NCI-H2171 (cell line): Measurements from ENCODE around the gene CEP83.
"Not testable (repeated sequence)": the region's sequence is repeated elsewhere in the genome, so short reads cannot be mapped to it uniquely, and the experiment has no call there.

Source experiments
- DNase-seq: peaks from one replicate; lab custom pipeline; 2025; lab: John Stamatoyannopoulos, UW

The CEP83 gene

DNA sequence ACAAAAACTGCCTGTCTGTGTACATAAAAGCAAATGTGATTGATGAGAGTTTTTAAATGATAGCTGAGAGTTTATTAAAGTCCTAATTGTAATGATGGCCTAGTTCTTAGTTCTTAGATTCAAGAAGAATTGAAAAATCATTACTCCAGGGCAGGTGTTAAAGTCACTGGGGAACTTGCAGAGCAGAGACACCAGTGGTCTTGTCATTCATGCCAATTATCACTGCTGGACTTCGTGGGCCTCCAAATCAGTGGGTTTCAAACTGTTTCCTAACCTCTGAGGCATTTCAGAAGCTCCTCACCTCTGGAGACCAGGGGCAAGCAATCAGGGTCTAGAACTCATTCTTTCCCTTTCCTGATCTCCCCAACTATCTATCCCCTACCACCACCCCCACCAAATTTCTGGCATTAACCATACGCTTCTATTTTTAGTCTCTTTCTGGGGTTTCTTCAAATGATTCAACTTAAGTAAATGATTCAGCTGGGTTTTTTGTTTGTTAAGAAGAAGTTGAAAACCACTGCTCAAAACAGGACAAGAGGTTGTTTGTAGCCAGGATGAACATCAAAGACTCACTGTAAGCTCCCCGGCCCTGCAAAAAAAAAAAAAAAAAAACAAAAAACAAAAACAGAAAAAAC lies 80.1 kb downstream of the CEP83 start:
- no peak for DNase-seq

DNA sequence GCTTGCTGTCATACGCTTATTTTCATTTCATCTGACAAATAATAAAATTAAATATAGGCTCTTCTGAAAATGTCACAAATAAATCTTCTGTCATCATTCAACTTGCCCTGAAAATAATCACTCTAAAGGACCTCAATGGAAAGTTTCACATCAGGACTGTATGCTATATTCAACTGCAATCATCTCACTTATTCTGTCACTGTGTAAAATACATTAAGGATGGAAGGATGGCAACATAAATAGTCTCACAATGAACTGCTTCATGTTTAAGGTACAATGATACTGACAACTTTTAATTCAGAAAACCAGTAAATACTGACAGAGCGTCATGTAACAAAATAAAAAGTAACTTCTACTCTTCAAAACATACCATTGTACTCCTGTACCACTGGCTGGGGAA lies 82.1 kb downstream of the CEP83 start:
- no peak for DNase-seq

DNA sequence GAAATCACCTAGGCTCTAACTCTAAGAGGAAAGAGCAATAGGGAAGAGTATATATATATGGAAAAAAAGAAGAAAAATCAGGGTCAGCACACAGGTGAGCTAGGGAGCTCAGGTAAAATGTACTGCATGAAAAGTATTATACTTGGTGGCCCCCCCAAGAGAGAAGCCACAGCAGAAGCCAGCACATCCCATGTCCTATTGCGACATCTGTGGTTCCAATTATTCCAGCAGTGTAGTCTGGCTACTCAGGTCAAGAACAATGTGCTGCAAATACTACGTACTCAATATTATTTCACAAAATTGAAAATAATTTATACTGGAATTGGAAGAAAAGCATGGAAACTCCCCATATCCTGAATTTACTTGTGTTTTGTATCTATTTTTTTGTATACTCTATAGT lies 85.5 kb downstream of the CEP83 start:
- DNase-seq, result no peak

DNA sequence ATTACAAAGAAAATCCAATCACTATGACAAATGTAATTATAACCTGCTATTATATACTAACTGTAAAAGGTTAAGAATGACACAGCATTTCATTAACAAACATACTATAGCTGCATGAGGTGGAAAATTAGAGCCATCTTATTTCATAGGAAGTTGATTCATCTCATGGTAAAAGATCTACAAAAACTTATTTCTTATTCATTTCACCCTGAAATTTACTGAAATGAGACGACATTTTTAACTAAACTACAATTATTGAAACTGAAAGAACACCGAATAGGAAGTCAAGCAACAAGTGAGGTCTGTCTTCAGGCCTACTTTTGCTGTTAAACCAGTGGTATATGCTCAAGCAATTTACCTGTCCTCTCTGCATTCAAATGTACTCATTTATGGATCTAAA lies 87.2 kb downstream of the CEP83 start:
- DNase-seq, result no peak

DNA sequence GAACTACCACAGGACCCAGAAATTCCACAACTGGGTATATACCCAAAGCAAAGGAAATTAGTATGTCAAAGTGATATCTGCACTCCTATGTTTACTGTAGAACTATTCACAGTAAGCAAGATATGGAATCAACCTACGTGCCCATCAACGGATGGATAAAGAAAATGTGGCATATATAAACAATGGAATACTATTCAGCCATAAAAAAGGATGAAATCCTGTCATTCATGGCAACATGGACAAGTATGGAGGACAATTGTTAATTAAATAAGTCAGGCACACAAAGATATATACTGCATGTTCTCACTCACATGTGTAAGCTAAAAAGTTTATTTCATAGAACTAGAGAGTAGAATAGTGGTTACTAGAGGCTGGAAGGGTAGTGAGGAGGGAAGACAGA lies 97.0 kb downstream of the CEP83 start:
- no peak for DNase-seq

DNA sequence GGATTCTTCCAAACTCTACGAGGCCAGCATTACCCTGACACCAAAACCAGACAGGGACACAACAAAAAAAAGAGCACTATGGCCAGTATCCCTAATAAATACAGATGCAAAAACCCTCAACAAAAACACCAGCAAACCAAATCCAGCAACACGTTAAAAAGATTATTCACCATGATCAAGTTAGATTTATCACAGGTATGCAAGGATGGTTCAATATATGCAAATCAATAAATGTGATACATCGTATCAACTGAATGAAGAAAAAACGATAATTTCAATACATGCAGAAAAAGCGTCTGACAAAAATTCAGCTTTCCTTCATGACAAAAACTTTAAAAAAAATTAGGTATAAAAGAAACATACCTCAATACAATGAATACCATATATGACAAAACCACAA lies 99.9 kb downstream of the CEP83 start:
- no peak for DNase-seq

DNA sequence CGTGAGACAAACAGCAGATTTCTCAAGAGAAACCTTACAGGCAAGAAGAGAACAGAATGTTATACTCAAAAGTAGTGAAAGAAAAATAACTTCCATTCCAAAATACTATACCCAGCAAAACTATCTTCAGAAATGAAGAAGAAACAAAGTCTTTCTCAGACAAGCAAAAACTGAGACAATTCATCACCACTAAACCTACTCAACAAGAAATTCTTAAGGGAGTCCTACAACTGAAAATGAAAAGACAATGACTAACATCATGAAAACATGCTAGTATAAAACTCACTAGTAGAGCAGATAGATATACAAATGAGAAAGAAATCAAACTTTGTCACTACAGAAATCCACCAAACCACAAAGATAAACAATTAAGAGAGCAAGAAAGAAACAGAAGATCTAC lies 106.5 kb downstream of the CEP83 start:
- no peak for DNase-seq

DNA sequence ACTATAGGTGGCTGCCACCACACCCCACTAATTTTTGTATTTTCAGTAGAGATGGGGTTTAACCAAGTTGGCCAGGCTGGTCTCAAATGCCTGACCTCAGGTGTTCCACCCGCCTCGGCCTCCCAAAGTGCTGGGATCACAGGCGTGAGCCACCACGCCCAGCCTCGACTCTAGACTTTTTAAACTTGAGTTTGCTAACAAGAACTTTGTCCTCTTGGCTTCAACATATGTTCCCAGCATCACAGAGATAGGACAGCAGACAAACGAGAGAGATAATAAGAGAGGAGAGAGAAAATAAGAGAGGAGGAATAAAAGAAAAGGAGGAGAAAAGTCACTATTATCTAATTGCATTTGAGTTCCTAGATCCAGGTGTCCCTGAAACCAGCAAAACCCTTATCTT lies 119.1 kb downstream of the CEP83 start:
- DNase-seq, result no peak

DNA sequence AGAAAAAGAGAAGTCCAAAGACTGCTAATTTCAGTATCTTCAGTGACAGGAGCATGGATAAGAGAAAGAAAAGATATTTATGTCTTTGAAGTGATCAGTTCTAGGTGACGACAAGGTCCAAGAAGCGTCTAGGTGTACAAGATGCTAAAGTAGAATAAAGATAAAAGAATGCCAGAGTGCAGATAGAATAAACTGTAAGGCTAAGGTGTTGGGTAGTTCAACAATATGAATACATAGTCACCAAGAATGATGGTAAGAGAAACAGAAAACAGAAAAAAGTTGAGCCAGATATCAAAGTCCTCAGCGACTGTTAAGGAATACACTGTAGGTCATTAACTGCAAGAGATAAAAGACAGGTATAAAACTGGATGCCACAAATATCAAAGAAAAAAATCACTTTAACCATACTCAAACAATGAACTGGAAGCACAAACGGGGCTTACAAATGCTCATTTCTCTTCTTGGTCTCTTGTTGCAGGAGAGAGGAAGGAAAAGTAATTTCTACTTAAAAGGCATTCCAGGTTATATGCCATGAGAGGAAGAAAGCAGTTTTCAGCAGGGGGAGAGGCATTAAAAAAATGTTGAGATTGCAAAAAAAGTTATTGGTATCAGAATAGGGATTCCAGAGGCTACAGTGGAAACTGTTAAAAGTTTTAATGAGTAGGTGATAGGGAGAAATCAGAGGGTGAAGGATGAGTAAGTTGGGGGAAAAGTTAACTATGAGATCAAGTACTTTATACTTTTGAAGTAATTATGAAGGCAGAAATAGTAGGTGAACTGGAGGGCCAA lies 121.5 kb downstream of the CEP83 start:
- no peak for DNase-seq

DNA sequence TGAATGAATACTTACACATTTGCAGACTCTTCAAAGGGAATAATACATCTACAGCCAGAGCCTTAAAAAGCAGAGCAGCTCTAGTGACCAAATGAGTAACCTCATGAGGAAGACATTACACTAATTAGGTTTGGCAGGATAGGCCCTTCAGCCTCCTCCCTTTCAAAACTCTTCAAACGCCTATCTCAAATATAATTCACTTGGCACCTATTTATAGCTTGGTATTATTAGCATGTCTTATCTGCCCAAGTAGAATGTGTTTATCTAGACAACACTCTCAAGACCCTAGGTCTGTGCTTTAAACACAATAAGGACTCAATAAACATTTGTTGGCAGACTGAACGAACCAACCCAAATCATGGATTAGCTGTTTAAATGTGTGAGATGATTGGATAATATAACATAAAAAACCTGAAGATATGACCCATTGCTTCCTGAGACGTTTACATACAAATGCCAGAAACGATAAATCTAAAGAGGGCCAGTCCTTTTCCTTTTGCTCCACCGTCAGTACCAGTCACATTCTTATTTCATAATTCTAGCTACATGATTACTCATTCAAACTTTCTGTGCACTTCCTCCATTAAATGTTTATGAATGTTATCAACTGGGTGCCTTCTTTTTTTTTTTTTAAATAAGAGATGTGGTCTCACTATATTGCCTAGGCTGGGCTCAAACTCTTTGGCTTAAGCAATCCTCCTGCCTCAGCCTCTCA lies 123.3 kb downstream of the CEP83 start:
- DNase-seq, result no peak

DNA sequence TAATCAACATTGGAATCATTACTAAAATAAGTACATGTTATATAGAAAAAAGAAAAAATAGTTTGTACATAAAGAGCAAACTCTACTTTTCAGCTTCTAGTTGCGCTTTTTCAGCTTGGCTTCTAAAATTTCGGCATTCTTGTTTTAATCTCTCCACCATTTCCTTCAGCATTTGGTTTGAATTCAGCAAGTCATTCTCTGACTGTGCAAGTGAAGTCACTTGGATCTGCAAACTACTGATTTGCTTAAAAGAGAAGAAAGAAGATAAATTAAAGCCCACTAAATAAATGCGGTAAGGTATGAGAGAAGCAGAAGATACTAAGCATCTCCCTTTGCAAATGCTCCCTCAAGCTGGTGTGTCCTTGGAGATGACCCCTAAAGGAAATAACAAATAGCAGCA lies 126.3 kb downstream of the CEP83 start:
- no peak for DNase-seq

DNA sequence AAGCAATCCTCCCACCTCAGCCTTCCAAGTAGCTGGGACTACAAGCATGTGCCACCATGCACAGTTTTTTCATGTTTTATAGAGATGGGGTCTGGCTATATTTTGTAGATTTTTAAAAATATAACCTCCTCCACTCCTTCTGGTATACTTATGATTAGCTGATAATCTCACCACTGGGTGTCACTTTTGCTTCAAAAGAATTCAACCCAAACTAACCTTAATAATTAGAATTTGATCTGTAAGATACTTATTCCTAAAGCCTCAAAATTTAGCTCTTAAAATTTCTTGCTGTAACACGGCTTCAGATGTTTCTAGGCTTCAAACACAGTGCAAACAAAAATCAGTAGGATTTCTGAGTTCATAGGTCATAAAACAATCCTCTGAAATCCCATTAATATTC lies 130.3 kb downstream of the CEP83 start:
- DNase-seq, result no peak

DNA sequence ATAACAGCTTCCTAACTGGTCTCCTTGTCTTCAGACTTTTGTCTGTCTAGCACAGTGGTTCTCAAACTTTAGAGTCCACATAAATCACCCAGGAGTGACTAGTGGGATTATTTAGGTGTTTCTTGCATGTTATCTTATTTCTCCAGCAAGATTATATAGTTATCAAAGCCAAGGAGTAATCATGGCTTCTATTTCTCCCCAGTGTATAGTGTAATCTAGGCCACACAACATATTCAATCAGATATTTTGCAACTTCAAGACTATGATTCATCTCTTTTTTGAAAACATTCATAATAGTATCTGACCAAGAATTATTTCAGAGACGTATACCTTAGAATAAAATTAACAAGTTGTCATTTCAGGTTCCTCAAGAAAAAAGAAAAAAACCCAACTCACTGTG lies 131.9 kb downstream of the CEP83 start:
- no peak for DNase-seq

DNA sequence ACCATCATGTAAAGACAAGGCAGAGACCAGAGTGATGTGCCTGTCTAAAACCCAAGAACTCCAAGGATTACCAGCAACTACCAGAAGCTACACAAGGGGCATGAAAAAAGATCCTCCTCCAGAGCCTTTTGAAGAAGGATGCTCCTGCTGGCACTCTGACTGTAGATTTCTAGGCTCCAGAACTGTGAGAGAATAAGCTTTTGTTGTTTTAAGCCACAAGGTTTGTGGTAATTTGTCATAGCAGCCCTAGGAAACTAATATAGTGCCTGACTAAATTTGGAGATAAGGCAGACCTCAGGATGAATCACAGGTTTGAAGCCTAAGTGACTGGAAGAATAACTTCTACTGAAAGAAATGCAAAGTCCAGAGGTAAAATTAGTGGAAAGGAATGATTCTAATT lies 132.9 kb downstream of the CEP83 start:
- no peak for DNase-seq

DNA sequence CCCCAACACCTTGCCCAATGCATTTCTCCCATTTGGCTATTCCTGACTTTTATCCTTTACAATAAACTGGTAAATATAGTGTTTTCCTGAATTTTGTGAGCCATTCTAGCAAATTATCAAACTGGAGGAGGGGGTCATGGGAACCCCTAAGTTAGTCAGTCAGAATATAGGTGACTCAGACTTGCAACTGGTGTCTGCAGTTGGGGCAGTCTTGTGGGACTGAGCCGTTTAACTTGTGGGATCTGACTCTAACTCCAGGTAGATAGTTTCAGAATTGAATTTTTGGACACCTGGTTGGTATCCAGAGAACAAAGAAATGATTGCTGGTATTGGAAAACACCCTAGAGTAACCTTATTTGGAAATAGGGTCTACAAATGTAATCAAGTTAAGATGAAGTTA lies 133.4 kb downstream of the CEP83 start:
- no peak for DNase-seq

DNA sequence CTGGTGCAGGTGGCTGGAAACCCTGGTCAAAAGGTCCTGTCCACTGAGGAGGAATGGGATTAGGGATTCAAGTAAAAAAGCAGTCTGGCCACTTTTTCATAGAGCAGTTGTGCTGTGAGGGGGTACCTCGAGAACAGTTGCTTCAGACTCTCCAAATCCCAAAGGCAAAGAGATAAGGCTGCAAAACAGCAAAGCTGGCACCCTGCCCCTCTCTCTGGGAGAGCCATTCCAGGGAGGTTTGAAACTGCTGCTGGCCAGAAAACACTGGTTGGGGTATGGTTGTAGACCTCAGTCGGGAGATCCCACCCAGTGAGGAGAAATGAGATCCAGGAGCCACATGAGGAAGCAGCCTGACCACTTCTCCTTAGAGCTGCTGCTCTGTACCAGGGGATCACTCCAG lies 137.3 kb downstream of the CEP83 start:
- no peak for DNase-seq

DNA sequence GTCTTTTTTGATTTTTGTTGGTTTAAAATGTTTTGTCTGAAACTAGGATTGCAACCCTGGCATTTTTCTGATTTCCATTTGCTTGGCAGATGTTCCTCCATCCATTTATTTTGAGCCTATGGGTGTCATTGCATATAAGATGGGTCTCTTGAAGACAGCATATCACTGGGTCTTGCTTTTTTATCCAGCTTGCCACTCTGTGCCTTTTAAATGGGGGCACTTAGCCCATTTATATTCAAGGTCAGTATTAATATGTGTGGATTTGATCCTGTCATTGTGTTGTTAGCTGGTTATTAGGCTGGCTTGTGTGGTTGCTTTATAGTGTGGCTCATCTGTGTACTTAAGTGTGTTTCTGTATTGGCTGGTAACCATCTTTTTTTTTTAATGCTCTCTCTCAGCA lies 139.6 kb downstream of the CEP83 start:
- no peak for DNase-seq

DNA sequence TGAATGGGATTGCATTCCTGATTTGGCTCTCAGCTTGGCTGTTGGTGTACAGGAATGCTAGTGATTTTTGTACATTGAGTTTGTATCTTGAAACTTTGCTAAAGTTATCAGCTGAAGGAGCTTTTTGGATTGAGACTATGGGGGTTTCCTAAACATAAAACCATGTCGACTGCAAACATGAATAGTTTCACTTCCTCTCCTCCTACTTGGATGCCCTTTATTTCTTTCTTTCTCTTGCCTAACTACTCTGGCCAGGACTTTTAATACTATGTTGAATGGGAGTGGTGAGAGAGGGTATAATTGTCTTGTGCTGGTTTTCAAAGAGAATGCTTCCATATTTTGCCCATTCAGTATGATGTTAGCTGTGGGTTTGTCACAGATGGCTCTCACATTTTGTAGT lies 141.5 kb downstream of the CEP83 start:
- DNase-seq, result no peak

DNA sequence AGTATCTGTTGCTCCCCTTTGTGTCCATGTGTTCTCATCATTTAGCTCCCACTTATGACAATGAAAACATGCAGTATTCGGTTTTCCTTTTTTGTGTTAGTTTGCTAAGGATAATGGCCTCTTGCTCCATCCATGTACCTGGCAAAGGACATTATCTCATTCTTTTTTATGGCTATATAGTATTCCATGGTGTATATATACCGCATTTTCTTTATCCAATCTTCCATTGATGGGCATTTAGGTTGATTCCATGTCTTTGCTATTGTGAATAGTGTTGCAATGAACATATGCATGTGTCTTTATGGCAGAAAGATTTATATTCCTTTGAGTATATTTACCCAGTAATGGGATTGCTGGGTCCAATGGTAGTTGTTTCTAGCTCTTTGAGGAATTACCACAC lies 143.1 kb downstream of the CEP83 start:
- not testable (repeated sequence) for DNase-seq

DNA sequence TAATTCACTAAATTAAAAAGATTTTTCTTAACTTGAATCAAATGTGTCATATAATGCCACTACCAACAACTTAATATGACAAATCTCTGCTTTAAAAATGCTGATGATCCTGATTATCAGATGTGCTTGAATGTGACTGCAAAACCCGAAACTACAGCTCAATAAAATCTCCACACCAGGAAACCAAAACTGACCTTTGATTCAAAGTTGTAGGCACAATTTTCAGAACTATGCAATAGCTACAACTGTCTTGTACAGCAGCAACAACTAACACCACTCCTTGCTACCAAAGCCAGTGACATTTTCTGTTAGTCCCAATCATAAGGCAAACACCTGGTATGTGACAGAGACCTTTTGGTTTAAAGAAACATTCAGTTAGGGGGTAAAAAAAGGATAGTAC lies 147.3 kb downstream of the CEP83 start:
- no peak for DNase-seq

DNA sequence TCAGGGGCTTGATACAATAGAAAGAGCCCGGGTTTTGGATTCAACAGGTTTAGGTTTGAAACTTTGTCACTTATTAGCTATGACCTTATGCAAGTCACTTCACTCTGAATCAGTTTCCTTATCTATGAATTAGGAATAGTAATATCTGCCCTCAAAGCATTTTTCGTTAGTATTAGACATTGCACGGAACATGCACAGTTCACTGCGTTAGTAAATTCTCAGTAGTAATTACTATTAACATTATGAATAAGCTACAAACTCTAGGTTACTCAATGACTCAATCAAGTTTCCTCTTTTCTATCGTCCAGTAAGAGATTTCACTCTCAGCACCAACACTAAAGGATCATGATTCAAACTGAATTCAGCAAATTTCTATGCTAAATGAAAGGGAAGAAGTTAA lies 150.3 kb downstream of the CEP83 start:
- DNase-seq, result no peak

DNA sequence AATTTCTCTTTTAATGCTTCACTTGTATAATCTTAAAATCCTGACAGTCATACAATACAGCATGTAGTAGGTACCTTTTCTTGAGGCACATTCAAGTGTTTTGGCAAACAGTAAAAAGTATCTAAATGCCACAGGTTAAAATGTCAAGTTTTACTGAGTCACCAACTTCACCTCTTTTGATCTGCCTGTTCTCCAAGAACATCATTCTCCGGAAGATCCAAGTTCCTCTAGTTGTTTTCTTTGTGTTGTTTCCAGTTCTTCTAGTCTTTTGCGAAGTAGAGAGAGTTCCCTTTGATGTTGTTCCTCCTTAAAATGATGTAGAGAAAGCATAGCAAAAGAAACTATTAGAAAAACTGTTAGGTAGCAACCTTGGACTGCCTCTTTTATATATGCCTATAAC lies 151.1 kb downstream of the CEP83 start:
- DNase-seq, result no peak
